DMS79 (cell line): Measurements from ENCODE around the gene SYNE1.

Experiments used
- DNase-seq: peaks from one replicate; lab custom pipeline; 2025; lab: John Stamatoyannopoulos, UW

The SYNE1 gene

GRCh38 chr6:152420696-152421095, 216.5 kb downstream of the SYNE1 start:
- no peak for DNase-seq

- DNase-seq = no peak
Measured at GRCh38 chr6:152418551-152418950, 218.6 kb downstream of the SYNE1 start.

GRCh38 chr6:152416652-152417051, 220.5 kb downstream of the SYNE1 start:
- no peak for DNase-seq

GRCh38 chr6:152404936-152405595, 232.1 kb downstream of the SYNE1 start:
- DNase-seq = no peak

DNA sequence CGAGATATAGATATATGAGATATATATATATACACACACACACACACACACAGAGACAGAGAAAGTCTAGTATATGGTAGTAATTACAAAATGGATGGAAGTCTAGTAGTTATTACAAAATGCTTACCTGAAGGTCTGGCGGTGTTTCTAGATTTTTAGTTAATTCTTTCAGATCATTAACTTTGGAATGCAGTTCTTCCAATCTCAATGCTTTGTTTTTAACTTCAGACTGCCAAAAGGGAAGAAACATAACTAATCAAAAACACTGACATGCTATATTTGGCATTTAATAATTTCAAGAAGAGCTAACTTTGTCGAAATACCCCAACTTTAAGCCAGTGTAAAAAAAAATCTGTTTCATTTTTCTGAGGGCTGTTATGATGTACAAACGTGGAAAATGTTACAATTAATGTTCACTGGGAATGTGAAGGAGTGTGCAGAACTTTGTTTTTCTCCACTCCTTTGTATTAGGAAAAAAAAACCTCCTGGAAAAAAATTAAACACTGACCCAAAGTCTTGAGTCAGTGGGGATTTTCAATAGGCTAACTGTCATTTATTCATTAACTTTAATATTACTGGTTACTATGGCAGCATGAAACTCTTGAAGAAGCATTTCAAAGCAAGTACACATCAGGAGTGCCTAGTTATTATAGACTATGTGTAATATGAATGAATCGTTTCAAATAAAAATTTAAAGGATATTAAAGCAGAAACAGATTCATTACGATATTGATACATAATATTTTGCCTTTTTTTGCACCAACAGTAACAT, 232.9 kb downstream of the SYNE1 start:
- no peak for DNase-seq

GRCh38 chr6:152402791-152403190, 234.4 kb downstream of the SYNE1 start:
- DNase-seq = no peak

DNA sequence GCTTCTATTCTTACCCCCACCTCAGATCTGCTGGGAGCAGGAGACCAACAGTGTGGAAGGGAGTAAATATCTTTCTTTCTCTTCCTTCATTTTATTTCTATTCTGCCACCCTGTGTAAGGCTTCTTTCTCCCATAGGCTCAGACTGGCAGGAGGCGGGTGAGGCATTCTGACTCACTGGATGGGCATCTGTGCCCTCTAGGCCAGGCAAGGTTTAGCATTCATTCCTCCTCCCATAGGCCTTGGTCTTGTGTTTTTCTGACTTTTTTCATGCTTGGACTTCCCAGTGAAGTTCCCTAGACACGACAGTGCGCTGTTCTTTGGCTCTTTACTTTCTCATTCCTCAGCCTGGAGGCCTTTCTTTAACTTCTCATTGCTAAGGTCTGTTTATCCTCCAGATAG, 235.2 kb downstream of the SYNE1 start:
- no peak for DNase-seq

DNA sequence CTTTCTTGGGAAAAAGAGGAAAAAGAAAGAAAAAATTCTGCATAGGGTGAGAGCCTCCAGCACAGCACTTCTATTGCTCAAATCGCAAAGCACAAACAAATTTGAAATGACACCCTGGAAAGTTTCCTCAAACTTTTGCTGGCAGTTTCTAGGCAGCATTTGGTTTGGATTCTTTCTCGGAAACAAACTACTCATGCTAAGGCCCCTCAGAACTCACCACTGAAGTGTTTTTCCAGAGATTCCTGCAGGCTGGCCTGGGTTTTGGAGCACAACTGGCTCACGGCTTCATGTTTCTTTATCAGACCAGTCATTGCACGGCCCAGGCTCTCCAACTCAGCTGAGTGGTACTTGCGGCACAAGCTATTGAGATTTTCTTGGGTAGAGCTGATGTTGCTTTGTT, 237.8 kb downstream of the SYNE1 start:
- DNase-seq = no peak

DNA sequence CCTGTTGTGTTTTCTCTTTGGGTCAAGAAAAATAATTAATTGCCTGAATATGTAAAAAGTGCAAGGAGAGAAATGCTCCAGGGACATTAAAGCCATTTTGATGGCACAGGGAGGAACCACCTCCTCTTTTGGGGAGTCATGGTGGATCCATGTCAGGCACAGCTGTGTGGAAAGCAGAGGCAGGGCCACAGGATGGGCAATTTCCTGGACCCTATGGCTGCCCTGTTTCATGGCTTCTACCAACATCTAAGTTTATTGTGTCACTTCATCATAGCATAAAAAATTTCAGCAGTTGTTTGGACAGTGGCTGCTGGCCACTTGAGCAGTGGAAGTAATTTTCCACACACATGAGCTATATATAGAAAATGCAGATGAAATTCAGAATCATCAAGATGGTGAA, 238.2 kb downstream of the SYNE1 start:
- no peak for DNase-seq

DNA sequence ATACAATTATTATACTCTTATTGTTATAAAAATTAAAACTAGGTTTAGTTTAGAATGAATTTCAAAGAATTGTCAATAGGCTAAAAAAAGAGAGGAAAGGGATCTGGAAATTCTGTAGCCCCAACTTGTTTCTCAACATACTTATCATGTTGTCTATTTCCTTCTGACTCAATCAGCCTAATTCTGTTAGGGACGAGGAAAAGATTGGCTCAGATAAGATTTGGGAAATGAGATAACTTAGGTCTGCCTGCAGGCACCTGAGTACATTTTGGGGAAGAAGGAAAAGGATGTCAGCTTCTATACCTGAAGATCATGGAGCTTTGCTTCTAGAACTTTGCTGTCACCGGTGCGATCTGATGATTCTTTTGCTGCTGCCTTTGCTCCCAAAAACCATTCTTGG, 238.8 kb downstream of the SYNE1 start:
- no peak for DNase-seq

GRCh38 chr6:152394303-152394702, 242.9 kb downstream of the SYNE1 start:
- no peak for DNase-seq

GRCh38 chr6:152391179-152391880, 245.8 kb downstream of the SYNE1 start:
- no peak for DNase-seq

DNA sequence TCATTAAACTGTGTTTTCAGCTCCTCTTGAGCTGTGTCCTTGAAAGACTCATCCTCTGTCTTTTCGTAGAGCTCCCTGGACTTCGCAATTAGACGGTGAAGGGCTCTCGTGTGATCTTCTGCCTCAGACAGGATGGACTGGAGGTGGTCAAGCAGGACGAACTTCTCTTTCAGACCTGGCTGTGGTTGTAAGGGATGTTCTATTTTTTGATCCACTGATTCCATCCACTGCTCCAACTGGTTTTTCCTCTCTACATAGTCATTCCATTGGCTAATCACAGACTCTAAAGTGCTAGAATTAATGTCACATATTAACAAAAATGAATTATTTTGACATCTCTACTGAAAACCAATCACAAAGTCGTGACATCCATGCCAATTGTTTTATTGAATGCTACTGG, 250.1 kb downstream of the SYNE1 start:
- DNase-seq = no peak

DNA sequence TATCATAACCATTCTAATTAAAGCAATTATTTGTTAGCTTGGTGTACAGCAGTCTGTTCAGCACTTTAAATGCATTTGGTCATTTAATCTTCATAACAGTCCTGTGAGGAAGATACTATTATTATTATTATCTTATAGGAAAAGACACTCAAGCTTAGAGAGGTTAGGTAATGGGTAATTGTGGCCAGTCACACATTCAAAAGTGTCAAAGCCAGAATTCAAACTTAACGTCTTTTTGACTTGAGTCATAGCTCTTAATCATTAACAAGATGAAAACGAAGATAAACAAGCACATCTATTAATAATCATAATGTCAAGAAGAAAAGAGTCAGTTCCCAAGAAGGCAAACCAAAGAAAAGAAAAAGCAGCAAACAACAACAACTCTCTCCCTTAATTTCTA, 251.0 kb downstream of the SYNE1 start:
- DNase-seq = no peak

- no peak for DNase-seq
Measured at GRCh38 chr6:152380993-152381898, 255.9 kb downstream of the SYNE1 start.

DNA sequence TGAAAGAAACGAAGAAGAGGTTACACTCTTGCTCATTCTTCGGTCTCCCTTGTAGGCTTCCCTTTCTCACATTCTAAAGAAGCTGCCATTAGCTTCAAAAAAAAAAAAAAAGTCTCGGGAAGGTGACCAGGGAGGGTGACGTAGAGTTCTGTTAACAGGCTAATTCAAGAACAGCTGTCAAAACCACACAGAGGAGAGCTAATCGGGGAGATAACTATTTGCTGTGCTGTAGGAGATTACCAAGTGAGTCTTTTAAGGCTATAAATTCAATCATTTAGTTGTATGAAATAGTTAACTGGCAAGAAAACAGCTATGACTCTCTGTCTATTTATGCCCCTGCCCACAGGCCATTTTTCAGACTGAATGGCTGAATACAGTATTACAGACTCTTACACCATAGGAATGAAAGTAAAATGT, 256.8 kb downstream of the SYNE1 start:
- no peak for DNase-seq

DNA sequence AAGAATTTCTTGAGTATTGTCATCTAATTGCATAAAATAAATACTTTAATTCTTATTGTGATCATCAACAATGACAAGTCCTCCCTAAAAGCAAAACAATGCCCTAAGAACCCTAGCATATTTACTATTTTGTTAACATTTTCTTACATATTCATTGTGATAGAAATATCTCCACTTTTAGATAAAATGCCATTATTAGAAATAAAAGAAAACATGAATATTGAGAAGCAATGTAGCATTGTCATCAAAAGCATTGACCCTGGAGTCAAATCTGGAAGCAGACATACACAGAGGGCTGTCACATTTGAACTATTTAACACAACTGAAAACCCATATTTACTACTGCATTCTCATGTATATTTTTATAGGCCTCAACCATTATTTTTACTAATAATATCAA, 257.7 kb downstream of the SYNE1 start:
- no peak for DNase-seq

DNA sequence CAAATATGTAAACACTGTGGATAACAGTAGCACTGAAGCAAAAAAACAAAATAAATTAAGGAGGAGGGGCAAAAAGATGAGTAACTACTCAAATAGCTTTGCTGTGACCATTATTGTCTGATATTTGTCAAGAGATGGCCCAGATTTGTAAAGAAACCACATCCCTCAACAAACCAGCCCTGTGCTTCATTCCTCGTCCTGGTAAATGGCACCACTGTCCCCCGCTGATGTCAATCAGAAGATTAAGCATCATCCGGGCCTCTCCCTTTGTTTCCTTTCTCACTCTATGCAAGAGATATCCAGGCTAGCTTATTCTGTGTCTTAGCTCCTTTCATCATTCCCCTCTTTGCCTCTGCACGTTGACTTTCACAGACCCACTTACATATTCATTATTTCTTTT, 259.0 kb downstream of the SYNE1 start:
- no peak for DNase-seq

DNA sequence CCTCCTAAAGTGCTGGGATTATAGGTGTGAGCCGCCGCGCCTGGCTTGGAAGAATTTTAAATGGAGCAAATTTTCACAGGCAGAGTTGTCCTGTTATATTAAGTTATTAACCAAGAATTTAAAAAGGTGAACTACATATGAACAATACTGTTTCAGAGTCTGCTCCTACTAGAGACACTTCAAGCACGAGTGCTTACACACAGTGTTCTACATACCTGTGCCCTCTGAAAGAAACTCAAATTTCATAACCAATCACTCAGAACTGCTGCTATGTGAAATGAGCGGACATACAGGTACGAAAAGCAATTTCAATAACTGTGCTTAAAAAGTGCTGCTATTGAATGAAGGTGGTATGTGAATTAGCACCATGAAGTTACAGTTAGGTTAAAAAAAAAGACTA, 262.0 kb downstream of the SYNE1 start:
- no peak for DNase-seq

GRCh38 chr6:152372945-152373344, 264.2 kb downstream of the SYNE1 start:
- no peak for DNase-seq

GRCh38 chr6:152371775-152372174, 265.4 kb downstream of the SYNE1 start:
- DNase-seq = no peak
